Measurements from ENCODE around the gene ZBED1.
"Not testable (repeated sequence)": the region's sequence is repeated elsewhere in the genome, so short reads cannot be mapped to it uniquely, and the experiment has no call there.

The ZBED1 gene

DNA sequence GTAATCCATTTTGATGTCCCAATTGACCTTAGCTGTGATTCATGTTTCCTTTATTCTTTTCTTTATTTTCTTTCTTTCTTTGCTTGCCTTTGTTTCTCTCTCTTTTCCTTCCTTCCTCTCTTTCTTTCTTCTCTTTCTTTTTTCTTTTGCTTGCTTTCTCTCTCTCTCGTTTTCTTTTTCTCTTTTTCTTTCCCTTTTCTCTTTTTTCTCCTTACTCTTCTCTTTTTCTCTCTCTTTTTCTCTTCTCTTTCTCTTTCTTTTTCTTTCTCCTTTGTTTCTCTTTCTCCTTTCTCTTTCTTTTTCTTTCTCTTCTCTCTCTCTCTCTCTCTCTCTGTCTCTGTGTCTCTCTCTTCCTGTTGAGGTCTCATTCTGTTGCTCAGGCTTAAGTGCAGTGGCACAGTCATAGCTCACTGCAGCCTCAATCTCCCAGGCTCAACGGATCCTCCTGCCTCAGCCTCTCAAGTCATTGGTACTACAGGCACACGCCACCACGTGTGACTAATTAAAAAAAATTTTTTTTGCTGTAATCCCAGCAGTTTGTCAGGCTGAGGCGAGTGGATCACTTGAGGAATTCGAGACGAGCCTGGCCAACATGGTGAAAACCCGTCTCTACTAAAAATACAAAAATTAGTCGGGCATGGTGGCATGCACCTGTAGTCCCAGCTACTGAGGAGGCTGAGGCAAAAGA is 8.0 kb upstream of the ZBED1 start:
- Histone ChIP-seq H3K4me3 (no peak overlapping the region), H3K27ac (no peak overlapping the region)
- TF ChIP-seq CTCF (IDR thresholded peaks at IDR 0.05): no peak
- peak; percentile 22 for DNase-seq (ENCODE audit: low spot score)

- no peak overlapping the region for H3K27ac ChIP-seq
- H3K4me3 ChIP-seq: no peak overlapping the region
- peak; percentile 21 for DNase-seq (ENCODE audit: low spot score)
- TF ChIP-seq CTCF (IDR thresholded peaks at IDR 0.05): no peak
Measured at GRCh38 chrX:2507904-2508627, 7.3 kb upstream of the ZBED1 start.

GRCh38 chrX:2507196-2507595 is 6.4 kb upstream of the ZBED1 start:
- Histone ChIP-seq H3K27ac (no peak overlapping the region), H3K4me3 (no peak overlapping the region)
- peak; percentile 33 for DNase-seq (ENCODE audit: low spot score)
- TF ChIP-seq CTCF (IDR thresholded peaks at IDR 0.05): no peak

DNA sequence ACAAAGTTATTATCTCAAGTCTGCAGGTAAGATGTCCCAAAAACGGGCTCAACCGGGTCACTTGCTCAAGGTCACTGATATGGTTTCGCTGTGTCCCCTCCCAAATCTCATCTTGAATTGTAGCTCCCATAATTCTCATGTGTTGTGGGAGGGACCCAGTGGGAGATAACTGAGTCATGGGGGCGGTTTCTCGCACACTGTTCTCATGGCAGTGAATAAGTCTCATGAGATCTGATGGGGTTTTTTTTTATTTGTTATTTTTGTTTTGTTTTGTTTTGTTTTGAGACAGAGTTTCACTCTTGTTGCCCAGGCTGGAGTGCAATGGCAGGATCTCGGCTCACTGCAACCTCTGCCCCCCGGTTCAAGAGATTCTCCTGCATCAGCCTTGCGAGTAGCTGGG is 4.6 kb upstream of the ZBED1 start:
- peak; percentile 11 for DNase-seq (ENCODE audit: low spot score)
- H3K4me3 ChIP-seq, H3K27ac ChIP-seq: not testable (repeated sequence)

DNA sequence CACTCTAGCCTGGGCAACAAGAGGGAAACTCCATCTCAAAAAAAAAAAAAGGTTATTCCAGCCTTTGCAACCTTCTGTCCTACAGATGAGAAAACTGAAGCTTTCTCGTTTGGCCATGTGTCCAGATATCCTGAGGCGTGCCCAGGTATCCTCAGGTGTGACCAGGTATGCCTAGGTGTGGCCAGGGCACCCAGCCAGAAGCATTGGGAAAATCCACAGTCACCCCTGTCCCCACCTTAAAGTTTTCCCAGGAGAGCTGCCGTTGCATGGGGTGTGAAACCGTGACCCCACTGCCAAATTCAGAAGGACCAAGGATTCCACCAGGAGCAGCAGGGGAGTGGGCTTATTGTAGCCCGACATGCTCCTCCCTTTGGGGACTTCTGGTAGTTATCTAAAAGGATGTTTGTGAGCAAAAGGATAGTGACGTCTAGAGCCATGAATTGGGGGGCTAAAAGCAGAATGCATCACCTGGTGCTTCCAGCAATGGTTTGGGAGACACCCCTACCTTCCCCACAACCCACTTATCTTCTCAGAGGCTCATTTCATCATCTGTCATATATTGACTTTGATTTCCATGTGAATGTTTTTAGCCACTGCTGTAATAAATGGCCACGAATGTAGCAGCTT is 4.0 kb upstream of the ZBED1 start:
- no peak for TF ChIP-seq CTCF (IDR thresholded peaks at IDR 0.05)
- Histone ChIP-seq H3K27ac (no peak overlapping the region), H3K4me3 (no peak overlapping the region)
- DNase-seq (ENCODE audit: low spot score): no peak

DNA sequence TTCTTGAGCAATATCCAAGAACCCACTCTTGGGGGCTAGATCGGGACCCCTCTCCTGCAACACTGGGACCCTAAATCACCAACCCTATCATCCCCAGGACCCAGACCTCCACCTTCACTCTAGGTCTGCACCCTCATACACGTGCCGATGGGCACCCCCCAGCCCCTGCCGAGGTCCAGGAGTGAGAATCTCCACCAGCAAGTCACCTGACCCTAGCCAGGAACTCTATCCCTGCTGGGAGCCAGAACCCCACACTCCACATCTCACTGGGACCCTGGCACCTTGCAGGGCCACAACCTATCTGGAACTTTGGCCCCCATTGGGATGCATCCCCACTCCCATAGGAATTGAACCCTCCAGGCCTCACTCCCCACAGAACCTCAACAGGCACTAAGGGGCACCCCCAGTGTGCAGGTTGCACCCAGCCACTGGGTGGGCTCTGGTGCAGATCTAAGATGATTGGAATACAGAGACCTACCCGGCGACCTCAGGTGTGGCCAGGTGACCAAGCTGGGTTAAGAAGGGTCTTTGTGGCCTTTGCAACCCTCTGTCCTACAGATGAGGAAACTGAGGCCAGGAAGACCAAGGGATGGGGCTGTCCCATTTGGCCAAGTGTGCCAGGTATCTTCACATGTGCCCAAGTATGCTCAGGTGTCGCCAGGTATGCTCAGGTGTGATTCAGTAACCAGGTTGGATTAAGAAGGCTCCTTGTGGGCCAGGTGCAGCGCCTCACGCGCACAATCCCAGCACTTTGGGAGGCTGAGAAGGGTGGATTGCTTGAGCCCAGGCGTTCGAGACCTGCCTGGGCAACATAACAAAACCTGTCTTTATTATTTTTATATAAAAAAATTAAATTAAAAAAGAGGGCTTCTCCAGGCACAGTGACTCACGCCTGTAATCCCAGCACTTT is 3.1 kb upstream of the ZBED1 start:
- H3K27ac ChIP-seq: no peak overlapping the region
- no peak for TF ChIP-seq CTCF (IDR thresholded peaks at IDR 0.05)
- DNase-seq (ENCODE audit: low spot score): peak; percentile 65
- H3K4me3 ChIP-seq: no peak overlapping the region
